Measurements from ENCODE around the gene RNF222.

- no peak for TF ChIP-seq CTCF (IDR thresholded peaks at IDR 0.05)
- TF ChIP-seq POLR2AphosphoS5 (IDR thresholded peaks at IDR 0.05): no peak
- TF ChIP-seq POLR2A (IDR thresholded peaks at IDR 0.05): no peak
These were observed 39.2 kb upstream of the RNF222 start for GRCh38 chr17:8436844-8437171.
